Hepatocyte (in vitro differentiated cells): ENCODE data around the gene EIPR1.

Source experiments
- EZH2 ChIP-seq: fragments of 200-600 bp; sonication (generic); IDR thresholded peaks from 2 replicates; pipeline ENCODE4 v1.6.1; 2016; ENCODE audit warnings: antibody characterized with exemption, mild to moderate bottlenecking, borderline replicate concordance
- EZH2phosphoT487 ChIP-seq: fragments of 200-600 bp; sonication (generic); IDR thresholded peaks from one replicate; pipeline ENCODE4 v1.6.1; 2018; ENCODE audit warnings: antibody characterized with exemption, mild to moderate bottlenecking, low read depth, moderate library complexity; ENCODE audit not compliant: unreplicated experiment, severe bottlenecking
- TF ChIP-seq, protein P1 (sequence below): fragments of 200-600 bp; sonication (generic); IDR thresholded peaks from 2 replicates; pipeline ENCODE4 v1.5.1; 2016; ENCODE audit warnings: antibody characterized with exemption, mild to moderate bottlenecking; ENCODE audit not compliant: poor library complexity

DNA sequence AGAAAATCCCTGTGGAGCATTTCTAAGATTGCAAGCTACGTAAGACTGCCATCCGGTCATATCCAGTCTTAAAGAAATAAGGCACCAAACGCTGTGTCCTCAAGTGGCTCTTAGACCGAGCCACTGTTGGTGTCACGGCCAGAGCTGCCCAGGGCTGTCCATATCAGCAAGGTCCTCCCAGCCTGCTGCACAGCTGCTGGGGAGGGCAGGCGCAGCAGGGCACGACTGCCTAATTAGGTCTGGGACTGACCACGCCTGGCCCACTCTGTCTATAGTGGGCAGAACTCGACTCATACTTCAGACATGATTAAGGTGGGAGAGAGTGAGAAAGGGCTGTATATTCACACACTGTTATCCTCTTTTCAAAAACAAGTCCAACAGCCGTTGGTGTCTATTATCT is 39.3 kb downstream of the EIPR1 start:
- TF ChIP-seq, protein P1, sequence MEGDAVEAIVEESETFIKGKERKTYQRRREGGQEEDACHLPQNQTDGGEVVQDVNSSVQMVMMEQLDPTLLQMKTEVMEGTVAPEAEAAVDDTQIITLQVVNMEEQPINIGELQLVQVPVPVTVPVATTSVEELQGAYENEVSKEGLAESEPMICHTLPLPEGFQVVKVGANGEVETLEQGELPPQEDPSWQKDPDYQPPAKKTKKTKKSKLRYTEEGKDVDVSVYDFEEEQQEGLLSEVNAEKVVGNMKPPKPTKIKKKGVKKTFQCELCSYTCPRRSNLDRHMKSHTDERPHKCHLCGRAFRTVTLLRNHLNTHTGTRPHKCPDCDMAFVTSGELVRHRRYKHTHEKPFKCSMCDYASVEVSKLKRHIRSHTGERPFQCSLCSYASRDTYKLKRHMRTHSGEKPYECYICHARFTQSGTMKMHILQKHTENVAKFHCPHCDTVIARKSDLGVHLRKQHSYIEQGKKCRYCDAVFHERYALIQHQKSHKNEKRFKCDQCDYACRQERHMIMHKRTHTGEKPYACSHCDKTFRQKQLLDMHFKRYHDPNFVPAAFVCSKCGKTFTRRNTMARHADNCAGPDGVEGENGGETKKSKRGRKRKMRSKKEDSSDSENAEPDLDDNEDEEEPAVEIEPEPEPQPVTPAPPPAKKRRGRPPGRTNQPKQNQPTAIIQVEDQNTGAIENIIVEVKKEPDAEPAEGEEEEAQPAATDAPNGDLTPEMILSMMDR: no peak
- TF ChIP-seq EZH2 (no peak), EZH2phosphoT487 (no peak)
